AG04449 (cell line): Measurements from ENCODE around the gene AREG.
A peak's percentile ranks its signal among the peaks of the same experiment; 100 is the strongest.

Experiments
- CTCF ChIA-PET: fragments of 350-600 bp; formaldehyde crosslinking; extraction: SDS; loops from one replicate; lab custom pipeline; 2021; ENCODE audit warnings: antibody characterized with exemption; lab: Yijun Ruan, JAX
- POLR2A ChIA-PET: fragments of 400-600, 350-600 bp; formaldehyde crosslinking; extraction: SDS; loops from one replicate; lab custom pipeline; 2020; ENCODE audit warnings: antibody characterized with exemption, inconsistent platforms; lab: Yijun Ruan, JAX
- DNase-seq: peaks from one replicate; pipeline ENCODE4 v3.0.0-alpha.2; 2010; ENCODE audit warnings: low read depth, low spot score
- H3K4me3 ChIP-seq: 2 replicates; pipeline ENCODE4 v1.5.1; 2011; ENCODE audit warnings: low read depth, mild to moderate bottlenecking, control low read depth, low read length
- CTCF ChIP-seq: IDR thresholded peaks from one replicate; pipeline ENCODE4 v1.5.1; 2011; ENCODE audit warnings: mild to moderate bottlenecking, moderate library complexity, low read length, control low read depth, inconsistent platforms; ENCODE audit not compliant: insufficient read depth; ENCODE audit errors: missing control alignments

Gene AREG

GRCh38 chr4:74483226-74483911, 38.4 kb downstream of the AREG start:
- ChIA-PET CTCF (no interaction called here), POLR2A (no interaction called here)
- no peak for TF ChIP-seq CTCF

GRCh38 chr4:74486905-74487304, 42.0 kb downstream of the AREG start:
- POLR2A ChIA-PET: no interaction called here
- DNase-seq: no peak
- no peak overlapping the region for H3K4me3 ChIP-seq
- CTCF ChIA-PET: no interaction called here
- no peak for TF ChIP-seq CTCF

More at GRCh38 chr4:74483226-74483911, 38.4 kb downstream of the AREG start:
- H3K4me3 ChIP-seq: no peak overlapping the region
- no peak for DNase-seq

- POLR2A ChIA-PET: no interaction called here
- CTCF ChIA-PET: no interaction called here
- no peak for TF ChIP-seq CTCF
- H3K4me3 ChIP-seq: no peak overlapping the region
- no peak for DNase-seq
These were observed 42.8 kb downstream of the AREG start for GRCh38 chr4:74487771-74488170.

GRCh38 chr4:74490736-74491135, 45.8 kb downstream of the AREG start:
- DNase-seq: no peak
- no peak overlapping the region for H3K4me3 ChIP-seq
- ChIA-PET CTCF (no interaction called here), POLR2A (no interaction called here)
- no peak for TF ChIP-seq CTCF

- CTCF ChIA-PET: interaction anchor here (0.7 to 1.1 kb wide), 2 partner anchors 31 to 123 kb away, joined by 3 to 5 read pairs; no protein-coding TSS in a partner anchor
- no peak overlapping the region for H3K4me3 ChIP-seq
- POLR2A ChIA-PET: no interaction called here
- TF ChIP-seq CTCF: no peak
- DNase-seq: no peak
These were observed 55.2 kb downstream of the AREG start for GRCh38 chr4:74499986-74500781.

GRCh38 chr4:74501579-74501978, 56.6 kb downstream of the AREG start:
- no peak overlapping the region for H3K4me3 ChIP-seq
- no peak for TF ChIP-seq CTCF
- DNase-seq: peak; percentile 63
- POLR2A ChIA-PET: interaction anchor here (0.8 to 0.9 kb wide), 2 partner anchors 23 to 57 kb away, joined by 3 read pairs; no protein-coding TSS in a partner anchor
- CTCF ChIA-PET: interaction anchor here (1.3 to 1.7 kb wide), 2 partner anchors 124 to 131 kb away, joined by 4 to 6 read pairs; no protein-coding TSS in a partner anchor
